Adipocyte (in vitro differentiated cells): ENCODE results near the gene CHST9.

Experiments
- DNase-seq: peaks from one replicate; pipeline ENCODE4 v3.0.0-alpha.2; 2015; ENCODE audit warnings: low read depth
- H3K27me3 ChIP-seq: replicated peaks from 2 replicates; pipeline ENCODE4 v1.7.0; 2013; ENCODE audit warnings: mild to moderate bottlenecking, low read length, moderate library complexity; ENCODE audit not compliant: control insufficient read depth, insufficient read depth
- H3K36me3 ChIP-seq: 2 replicates; pipeline ENCODE4 v1.7.0; 2013; ENCODE audit warnings: low read length, mild to moderate bottlenecking, moderate library complexity; ENCODE audit not compliant: control insufficient read depth, insufficient read depth, severe bottlenecking
- H3K4me1 ChIP-seq: 2 replicates; pipeline ENCODE4 v1.7.0; 2013; ENCODE audit warnings: mild to moderate bottlenecking, low read length, moderate library complexity; ENCODE audit not compliant: control insufficient read depth, insufficient read depth
- H3K4me3 ChIP-seq: 2 replicates; pipeline ENCODE4 v1.7.0; 2013; ENCODE audit warnings: mild to moderate bottlenecking, low read length, moderate library complexity
- H3K9ac ChIP-seq: 2 replicates; pipeline ENCODE4 v1.7.0; 2013; ENCODE audit warnings: mild to moderate bottlenecking, low read length, moderate library complexity
- H3K9me3 ChIP-seq: 2 replicates; pipeline ENCODE4 v1.7.0; 2013; ENCODE audit warnings: mild to moderate bottlenecking, low read length, moderate library complexity; ENCODE audit not compliant: control insufficient read depth

The CHST9 gene

GRCh38 chr18:27042177-27042576, 142.9 kb downstream of the CHST9 start:
- Histone ChIP-seq H3K36me3 (no peaks in the 10 kb centered on the region), H3K4me3 (no peak overlapping the region), H3K27me3 (no peaks in the 10 kb centered on the region), H3K4me1 (no peaks in the 10 kb centered on the region), H3K9me3 (no peaks in the 10 kb centered on the region), H3K9ac (no peak overlapping the region)
- DNase-seq, result no peak

- no peak for DNase-seq
- Histone ChIP-seq H3K4me3 (no peak overlapping the region), H3K27me3 (no peaks in the 10 kb centered on the region), H3K4me1 (no peaks in the 10 kb centered on the region), H3K36me3 (no peaks in the 10 kb centered on the region), H3K9me3 (no peaks in the 10 kb centered on the region), H3K9ac (no peak overlapping the region)
Observed at GRCh38 chr18:27040796-27041195, 144.3 kb downstream of the CHST9 start.

- Histone ChIP-seq H3K27me3 (peaks cover 3% of the 10 kb centered on the region), H3K9ac (no peak overlapping the region), H3K4me1 (no peaks in the 10 kb centered on the region), H3K36me3 (no peaks in the 10 kb centered on the region), H3K9me3 (no peaks in the 10 kb centered on the region), H3K4me3 (no peak overlapping the region)
- DNase-seq, result no peak
Observed at GRCh38 chr18:27033722-27034121, 151.4 kb downstream of the CHST9 start.

- Histone ChIP-seq H3K4me3 (no peak overlapping the region), H3K27me3 (peaks cover 3% of the 10 kb centered on the region)
Observed at GRCh38 chr18:27030421-27030820, 154.7 kb downstream of the CHST9 start.

GRCh38 chr18:27022477-27022876, 162.6 kb downstream of the CHST9 start:
- H3K4me1 ChIP-seq, result no peaks in the 10 kb centered on the region
- H3K9ac ChIP-seq, result no peak overlapping the region
- H3K27me3 ChIP-seq, result peaks cover 7% of the 10 kb centered on the region
- H3K4me3 ChIP-seq, result no peak overlapping the region
- DNase-seq, result no peak
- no peaks in the 10 kb centered on the region for H3K36me3 ChIP-seq
- no peaks in the 10 kb centered on the region for H3K9me3 ChIP-seq

More at GRCh38 chr18:27030421-27030820, 154.7 kb downstream of the CHST9 start:
- Histone ChIP-seq H3K4me1 (no peaks in the 10 kb centered on the region), H3K9ac (no peak overlapping the region), H3K9me3 (no peaks in the 10 kb centered on the region), H3K36me3 (no peaks in the 10 kb centered on the region)
- no peak for DNase-seq

- H3K9ac ChIP-seq, result no peak overlapping the region
- H3K9me3 ChIP-seq, result no peaks in the 10 kb centered on the region
- H3K27me3 ChIP-seq, result peaks cover 7% of the 10 kb centered on the region
- no peaks in the 10 kb centered on the region for H3K4me1 ChIP-seq
- DNase-seq, result peak; percentile 37
- H3K36me3 ChIP-seq, result no peaks in the 10 kb centered on the region
- no peak overlapping the region for H3K4me3 ChIP-seq
Observed at GRCh38 chr18:27017901-27018500, 167.1 kb downstream of the CHST9 start.

- Histone ChIP-seq H3K27me3 (peaks cover 3% of the 10 kb centered on the region), H3K9me3 (no peaks in the 10 kb centered on the region), H3K9ac (no peak overlapping the region), H3K4me1 (no peaks in the 10 kb centered on the region), H3K36me3 (no peaks in the 10 kb centered on the region), H3K4me3 (no peak overlapping the region)
- DNase-seq, result no peak
Observed at GRCh38 chr18:27014841-27015240, 170.3 kb downstream of the CHST9 start.

- Histone ChIP-seq H3K36me3 (no peaks in the 10 kb centered on the region), H3K27me3 (no peaks in the 10 kb centered on the region), H3K9ac (no peak overlapping the region), H3K4me3 (no peak overlapping the region), H3K9me3 (no peaks in the 10 kb centered on the region), H3K4me1 (no peaks in the 10 kb centered on the region)
- DNase-seq, result no peak
Observed at GRCh38 chr18:27010784-27011183, 174.3 kb downstream of the CHST9 start.

GRCh38 chr18:27009293-27009692, 175.8 kb downstream of the CHST9 start:
- Histone ChIP-seq H3K9ac (no peak overlapping the region), H3K4me3 (no peak overlapping the region), H3K36me3 (no peaks in the 10 kb centered on the region), H3K9me3 (no peaks in the 10 kb centered on the region), H3K4me1 (peaks cover under 1% of the 10 kb centered on the region), H3K27me3 (no peaks in the 10 kb centered on the region)
- DNase-seq, result no peak

- H3K27me3 ChIP-seq, result no peaks in the 10 kb centered on the region
- H3K36me3 ChIP-seq, result no peaks in the 10 kb centered on the region
- no peak overlapping the region for H3K9ac ChIP-seq
- no peaks in the 10 kb centered on the region for H3K9me3 ChIP-seq
- H3K4me1 ChIP-seq, result peaks cover 5% of the 10 kb centered on the region
- no peak for DNase-seq
- no peak overlapping the region for H3K4me3 ChIP-seq
Observed at GRCh38 chr18:27008575-27008974, 176.5 kb downstream of the CHST9 start.

GRCh38 chr18:27007880-27008279, 177.2 kb downstream of the CHST9 start:
- no peaks in the 10 kb centered on the region for H3K27me3 ChIP-seq
- no peak for DNase-seq
- no peak overlapping the region for H3K4me3 ChIP-seq
- H3K9ac ChIP-seq, result no peak overlapping the region
- H3K4me1 ChIP-seq, result peaks cover 5% of the 10 kb centered on the region
- no peaks in the 10 kb centered on the region for H3K9me3 ChIP-seq
- H3K36me3 ChIP-seq, result no peaks in the 10 kb centered on the region

GRCh38 chr18:27005589-27005988, 179.5 kb downstream of the CHST9 start:
- Histone ChIP-seq H3K9me3 (no peaks in the 10 kb centered on the region), H3K9ac (no peak overlapping the region), H3K4me1 (peaks cover 5% of the 10 kb centered on the region), H3K36me3 (no peaks in the 10 kb centered on the region), H3K27me3 (no peaks in the 10 kb centered on the region), H3K4me3 (no peak overlapping the region)
- DNase-seq, result no peak
